HG03571 (cell line): ENCODE measurements around the gene PKP1.

Source experiments
- ATAC-seq: cut with Tn5 transposase; IDR thresholded peaks from one replicate; pipeline ENCODE4 v1.9.1; 2021; ENCODE audit not compliant: unreplicated experiment

Gene PKP1

GRCh38 chr1:201347498-201348210 is 64.3 kb downstream of the PKP1 start:
- no peak for ATAC-seq

DNA sequence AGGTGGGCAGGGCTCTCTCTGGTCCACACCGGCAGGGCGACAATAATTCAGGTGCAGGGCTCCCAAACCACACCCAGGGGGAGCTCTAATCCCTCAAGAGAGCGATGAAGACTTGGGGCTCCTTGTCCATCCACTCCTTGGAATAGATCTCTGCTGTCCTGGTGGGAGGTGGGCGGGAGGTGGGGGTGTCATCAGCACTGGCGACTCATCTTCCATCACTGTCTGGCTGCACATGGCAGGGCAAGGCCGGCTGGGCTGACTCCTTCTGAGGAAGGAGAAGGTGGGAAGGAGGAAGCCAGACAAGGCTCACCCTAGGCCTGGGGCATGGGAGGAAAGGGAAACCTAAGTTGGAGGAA is 64.9 kb downstream of the PKP1 start:
- ATAC-seq: no peak

- ATAC-seq: no peak
These were observed 65.8 kb downstream of the PKP1 start for GRCh38 chr1:201349092-201349491.

GRCh38 chr1:201350361-201350725 is 67.0 kb downstream of the PKP1 start:
- no peak for ATAC-seq

DNA sequence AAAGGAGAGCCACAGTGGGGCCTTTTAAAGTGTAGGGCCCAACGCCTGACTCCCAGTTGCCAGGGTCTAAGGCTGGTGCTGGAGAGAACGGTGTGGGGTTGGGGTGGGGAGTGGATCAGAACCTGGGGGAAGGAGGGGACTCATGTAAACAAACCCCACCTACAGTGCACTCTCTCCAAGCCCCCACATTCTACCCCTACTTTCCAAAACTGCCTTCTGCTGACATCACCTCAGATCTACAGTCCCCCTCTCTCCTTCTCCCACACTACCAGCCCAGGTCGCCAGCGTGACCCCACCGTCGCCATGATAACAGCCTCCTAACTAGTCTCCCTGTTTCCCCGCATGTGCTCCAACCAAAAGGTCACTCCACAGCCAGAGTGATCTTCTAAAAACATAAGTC is 67.6 kb downstream of the PKP1 start:
- ATAC-seq: no peak

GRCh38 chr1:201351617-201352016 is 68.3 kb downstream of the PKP1 start:
- ATAC-seq: no peak

- no peak for ATAC-seq
These were observed 70.1 kb downstream of the PKP1 start for GRCh38 chr1:201353186-201353940.

DNA sequence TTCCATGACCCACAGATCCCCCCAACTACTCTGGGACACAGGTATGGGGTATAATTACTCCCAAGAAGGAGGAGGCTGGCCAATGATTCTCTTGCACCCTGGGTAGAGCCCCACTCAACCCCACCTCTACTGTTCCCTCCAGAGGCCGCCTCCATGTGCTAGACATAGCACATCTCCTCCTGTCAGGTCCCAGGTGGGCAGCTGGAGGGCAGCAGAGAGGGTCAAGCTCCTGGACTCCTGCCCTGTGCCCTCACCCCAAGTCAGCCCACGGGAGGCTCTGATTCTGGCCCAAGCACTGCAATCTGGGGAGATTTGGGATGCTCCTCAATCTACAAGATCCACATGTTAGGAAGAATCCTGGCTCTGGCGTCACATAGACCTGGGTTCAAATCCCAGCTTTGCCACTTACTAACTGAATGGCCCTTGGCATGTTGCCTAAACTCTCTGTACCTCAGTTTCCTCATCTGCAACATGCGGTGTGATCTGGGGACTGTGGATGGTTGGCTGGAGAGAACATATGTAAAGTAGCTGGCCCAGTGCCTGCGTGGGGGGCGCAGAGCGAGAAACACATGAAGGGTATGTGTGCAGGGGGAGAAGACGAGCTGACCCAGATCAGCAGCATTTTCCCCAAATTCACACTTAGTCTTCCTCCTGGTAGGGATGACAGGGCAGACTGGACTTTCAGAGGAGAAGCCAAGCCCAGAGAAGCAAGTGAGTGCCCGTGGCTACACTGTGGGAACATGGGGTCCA is 71.0 kb downstream of the PKP1 start:
- ATAC-seq: no peak

DNA sequence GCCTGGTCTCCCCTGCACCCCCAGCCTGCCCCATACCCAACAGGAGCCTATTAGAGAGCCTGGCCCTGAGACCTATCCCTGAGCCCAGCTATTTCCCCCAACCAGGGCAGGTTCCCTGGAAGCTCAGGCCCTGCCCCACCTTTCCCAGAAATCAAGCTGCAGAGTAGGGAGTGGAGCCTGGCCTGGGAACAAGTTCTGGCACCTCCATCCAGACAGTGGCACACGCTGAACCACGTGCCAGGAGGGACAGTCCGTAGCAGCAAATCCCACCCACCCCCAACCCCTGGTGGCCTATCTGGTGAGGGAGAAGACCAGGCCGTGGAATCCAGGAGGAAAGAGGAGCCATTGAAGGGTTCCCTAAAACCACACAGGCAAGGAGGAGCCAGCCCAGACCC is 71.6 kb downstream of the PKP1 start:
- ATAC-seq: no peak

DNA sequence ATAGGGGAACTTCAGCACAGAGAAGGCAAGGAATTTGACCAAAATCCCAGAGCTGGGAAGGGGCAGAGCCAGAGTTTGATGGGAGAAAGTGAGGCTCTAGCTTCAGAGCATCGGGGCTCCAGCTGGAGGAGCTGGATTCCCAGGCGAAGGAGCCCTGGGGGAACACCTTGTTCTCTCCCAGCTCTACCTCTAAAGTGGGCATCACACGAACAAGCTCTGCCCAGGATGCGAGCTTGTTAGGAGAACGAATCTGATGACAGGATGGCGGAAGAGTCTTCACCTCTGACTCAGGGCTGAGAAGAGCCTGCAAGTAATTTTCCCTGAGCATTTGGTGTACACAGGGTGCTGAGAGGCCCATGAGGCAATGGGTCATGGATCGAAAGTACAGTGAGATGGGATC is 72.2 kb downstream of the PKP1 start:
- no peak for ATAC-seq

- no peak for ATAC-seq
These were observed 72.9 kb downstream of the PKP1 start for GRCh38 chr1:201356236-201356635.

DNA sequence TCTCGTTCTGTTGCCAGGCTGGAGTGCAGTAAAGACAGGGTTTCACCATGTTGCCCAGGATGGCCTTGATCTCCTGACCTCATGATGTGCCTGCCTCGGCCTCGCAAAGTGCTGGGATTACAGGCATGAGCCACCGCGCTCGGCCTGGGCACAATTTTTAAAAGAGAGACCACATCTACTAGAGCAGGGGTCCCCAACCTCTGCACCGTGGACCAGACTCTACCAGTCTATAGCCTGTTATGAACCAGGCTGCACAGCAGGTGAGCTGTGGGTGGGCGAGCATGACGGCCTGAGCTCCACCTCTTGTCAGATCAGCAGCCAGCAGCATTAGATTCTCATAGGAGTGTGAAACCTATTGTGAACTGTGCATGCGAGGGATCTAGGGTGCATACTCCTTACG is 73.4 kb downstream of the PKP1 start:
- no peak for ATAC-seq

DNA sequence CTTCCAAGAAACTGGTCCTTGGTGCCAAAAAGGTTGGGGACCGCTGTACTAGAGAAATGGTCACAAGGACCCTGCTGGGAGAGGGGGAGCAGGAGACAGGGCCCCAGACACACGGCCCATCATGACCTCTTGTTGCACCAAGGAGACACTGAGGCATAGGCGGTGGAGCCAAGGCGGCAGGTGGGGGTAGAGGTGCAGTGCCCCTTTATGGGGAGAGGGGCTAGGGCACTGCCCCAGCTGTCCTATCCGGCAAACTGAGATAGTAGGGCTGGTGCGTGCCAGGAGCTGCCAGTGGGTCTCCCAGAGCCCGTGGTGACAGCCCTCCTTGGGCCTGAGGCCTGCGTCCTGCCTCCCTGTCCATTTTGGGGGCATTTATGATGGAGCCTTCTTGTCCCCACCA is 73.9 kb downstream of the PKP1 start:
- no peak for ATAC-seq

DNA sequence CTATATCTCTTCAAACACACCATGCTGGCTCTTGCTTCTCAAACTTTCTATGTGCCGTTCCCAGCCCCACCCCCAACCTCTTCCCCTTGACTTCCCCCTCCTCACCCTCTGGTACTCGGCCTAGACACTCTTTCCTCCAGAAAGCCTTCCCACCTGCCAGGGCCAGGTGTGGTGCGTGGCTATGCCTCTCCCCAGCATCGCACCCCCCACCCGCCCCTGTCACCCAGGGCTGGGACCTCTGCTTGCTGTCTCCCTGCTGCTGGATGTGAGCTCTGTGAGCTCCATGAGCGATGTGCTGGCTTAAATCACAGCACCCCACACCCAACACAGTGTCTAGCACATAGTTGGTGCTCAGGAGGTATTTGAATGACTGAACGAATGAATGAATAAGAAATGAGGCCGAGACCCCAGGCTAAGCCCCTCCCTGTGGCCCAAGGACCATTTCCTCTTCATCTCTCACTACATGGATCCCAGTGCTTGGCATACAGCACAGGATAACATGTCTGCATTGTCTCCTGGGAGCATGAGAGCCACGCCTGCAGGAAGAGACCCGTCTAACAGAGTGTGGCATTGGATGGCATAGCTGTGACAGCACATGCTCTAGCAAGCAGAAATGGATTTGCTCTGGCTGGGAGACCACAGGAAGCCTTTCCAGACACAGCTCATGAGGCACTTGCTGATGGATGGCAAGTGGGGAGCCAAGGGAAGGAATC is 74.5 kb downstream of the PKP1 start:
- ATAC-seq: no peak

- ATAC-seq: no peak
These were observed 75.3 kb downstream of the PKP1 start for GRCh38 chr1:201358596-201358995.

- ATAC-seq: no peak
These were observed 75.9 kb downstream of the PKP1 start for GRCh38 chr1:201359031-201359872.

GRCh38 chr1:201359873-201360210 is 76.5 kb downstream of the PKP1 start:
- no peak for ATAC-seq

- ATAC-seq: no peak
These were observed 77.2 kb downstream of the PKP1 start for GRCh38 chr1:201360486-201360885.

DNA sequence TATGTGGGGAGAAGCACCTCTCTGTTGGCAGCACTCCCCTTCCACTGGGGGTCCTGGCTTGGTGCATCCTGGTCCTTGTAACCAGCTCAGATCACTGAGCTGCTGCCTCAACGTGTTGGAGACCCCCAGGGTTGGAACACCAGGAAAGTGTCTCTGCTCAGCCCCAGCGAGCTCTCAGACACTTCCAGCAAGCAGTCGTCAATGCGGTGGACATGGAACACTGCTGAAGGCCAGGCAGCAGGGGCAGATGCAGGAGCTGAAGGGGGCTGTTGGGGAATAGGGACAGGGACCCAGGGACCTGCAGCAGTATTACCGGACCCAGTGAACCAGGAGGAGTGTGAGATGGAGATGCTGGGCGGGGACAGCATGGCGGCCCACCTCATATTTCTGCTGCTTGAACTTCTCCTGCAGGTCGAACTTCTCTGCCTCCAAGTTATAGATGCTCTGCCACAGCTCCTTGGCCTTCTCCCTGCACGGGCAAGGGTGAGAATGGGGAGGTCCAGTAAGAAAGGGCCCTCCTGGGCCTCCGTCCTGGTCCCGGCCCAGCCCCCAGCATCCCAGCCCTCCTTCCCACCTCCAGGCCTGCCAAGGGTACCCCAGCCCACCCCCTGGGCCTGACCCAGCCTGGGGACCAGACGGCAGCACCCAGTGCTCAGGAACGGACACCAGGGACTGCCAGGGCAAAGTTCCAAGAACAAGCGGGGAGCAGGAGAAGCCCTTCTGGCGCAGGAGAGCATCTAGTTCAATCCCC is 77.8 kb downstream of the PKP1 start:
- no peak for ATAC-seq
